DND-41 (cell line): Measurements from ENCODE around the gene MRPS35.

ENCODE experiments used
- CTCF ChIP-seq: IDR thresholded peaks from 2 replicates; pipeline ENCODE4 v1.5.1; 2012; ENCODE audit warnings: borderline replicate concordance, low read length, moderate library complexity, mild to moderate bottlenecking; ENCODE audit not compliant: poor library complexity, severe bottlenecking; ENCODE audit errors: extremely low read depth
- EZH2 ChIP-seq: IDR thresholded peaks from 3 replicates; pipeline ENCODE4 v1.6.1; 2012; ENCODE audit warnings: borderline replicate concordance, low read depth, mild to moderate bottlenecking, moderate library complexity, low read length, inconsistent platforms; ENCODE audit not compliant: severe bottlenecking

GRCh38 chr12:27779920-27780611 is 69.4 kb downstream of the MRPS35 start, which contains the start of the genes KLHL42 and MANSC4:
- TF ChIP-seq CTCF = no peak
- TF ChIP-seq EZH2 = no peak
